Osteocyte (in vitro differentiated cells): ENCODE data around the gene MPP2. TPM values are rescaled to one million over a fixed set of nuclear protein-coding genes. Genes with fewer than 3 reads are reported as not detected.

Experiments
- DNase-seq: peaks from one replicate; pipeline ENCODE4 v3.0.0; 2021; ENCODE audit warnings: mixed read lengths; ENCODE audit not compliant: unreplicated experiment; ENCODE audit errors: extremely low spot score
- H3K27ac Mint-ChIP-seq: one replicate; pipeline ENCODE4 v1.8.0; 2021; ENCODE audit warnings: mild to moderate bottlenecking, mixed read lengths; ENCODE audit not compliant: unreplicated experiment
- H3K27me3 Mint-ChIP-seq: one replicate; pipeline ENCODE4 v1.8.0; 2021; ENCODE audit warnings: mixed read lengths; ENCODE audit not compliant: unreplicated experiment
- H3K36me3 Mint-ChIP-seq: one replicate; pipeline ENCODE4 v1.8.0; 2021; ENCODE audit warnings: mixed read lengths; ENCODE audit not compliant: unreplicated experiment
- H3K4me1 Mint-ChIP-seq: one replicate; pipeline ENCODE4 v1.8.0; 2021; ENCODE audit warnings: mixed read lengths; ENCODE audit not compliant: unreplicated experiment
- H3K4me3 Mint-ChIP-seq: one replicate; pipeline ENCODE4 v1.8.0; 2021; ENCODE audit warnings: mild to moderate bottlenecking, moderate library complexity, mixed read lengths; ENCODE audit not compliant: unreplicated experiment
- H3K9me3 Mint-ChIP-seq: one replicate; pipeline ENCODE4 v1.8.0; 2021; ENCODE audit warnings: mixed read lengths; ENCODE audit not compliant: unreplicated experiment
- total RNA-seq: library from RNA; stranded (reverse); gene quantifications from 2 replicates; pipeline ENCODE4 v1.2.1, GENCODE V29; 2021
- TF ChIP-seq, protein P1 (sequence below): fragments of 200-600 bp; sonication (generic); IDR thresholded peaks from 2 replicates; pipeline ENCODE4 v1.5.0; 2021; ENCODE audit warnings: antibody characterized with exemption, mild to moderate bottlenecking, moderate library complexity

Gene MPP2
- total RNA-seq, 1 donor from 2014 or later, result 3.5 TPM

GRCh38 chr17:43849116-43849515 lies 58.2 kb downstream of the MPP2 start:
- H3K27ac Mint-ChIP-seq, result no peak overlapping the region
- H3K4me3 Mint-ChIP-seq, result no peak overlapping the region
- H3K36me3 Mint-ChIP-seq, result no peaks in the 10 kb centered on the region
- no peaks in the 10 kb centered on the region for H3K9me3 Mint-ChIP-seq
- TF ChIP-seq, protein P1, sequence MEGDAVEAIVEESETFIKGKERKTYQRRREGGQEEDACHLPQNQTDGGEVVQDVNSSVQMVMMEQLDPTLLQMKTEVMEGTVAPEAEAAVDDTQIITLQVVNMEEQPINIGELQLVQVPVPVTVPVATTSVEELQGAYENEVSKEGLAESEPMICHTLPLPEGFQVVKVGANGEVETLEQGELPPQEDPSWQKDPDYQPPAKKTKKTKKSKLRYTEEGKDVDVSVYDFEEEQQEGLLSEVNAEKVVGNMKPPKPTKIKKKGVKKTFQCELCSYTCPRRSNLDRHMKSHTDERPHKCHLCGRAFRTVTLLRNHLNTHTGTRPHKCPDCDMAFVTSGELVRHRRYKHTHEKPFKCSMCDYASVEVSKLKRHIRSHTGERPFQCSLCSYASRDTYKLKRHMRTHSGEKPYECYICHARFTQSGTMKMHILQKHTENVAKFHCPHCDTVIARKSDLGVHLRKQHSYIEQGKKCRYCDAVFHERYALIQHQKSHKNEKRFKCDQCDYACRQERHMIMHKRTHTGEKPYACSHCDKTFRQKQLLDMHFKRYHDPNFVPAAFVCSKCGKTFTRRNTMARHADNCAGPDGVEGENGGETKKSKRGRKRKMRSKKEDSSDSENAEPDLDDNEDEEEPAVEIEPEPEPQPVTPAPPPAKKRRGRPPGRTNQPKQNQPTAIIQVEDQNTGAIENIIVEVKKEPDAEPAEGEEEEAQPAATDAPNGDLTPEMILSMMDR, result no peak
- H3K27me3 Mint-ChIP-seq, result peaks cover 28% of the 10 kb centered on the region
- no peak for DNase-seq
- H3K4me1 Mint-ChIP-seq, result no peaks in the 10 kb centered on the region

- Mint-ChIP-seq H3K9me3 (no peaks in the 10 kb centered on the region), H3K27me3 (peaks cover 23% of the 10 kb centered on the region), H3K36me3 (no peaks in the 10 kb centered on the region), H3K4me3 (no peak overlapping the region), H3K4me1 (no peaks in the 10 kb centered on the region), H3K27ac (no peak overlapping the region)
- TF ChIP-seq, protein P1, result no peak
- no peak for DNase-seq
Observed at GRCh38 chr17:43848601-43849000, 58.7 kb downstream of the MPP2 start.

GRCh38 chr17:43846963-43847371 lies 60.4 kb downstream of the MPP2 start, which contains the start of gene CD300LG:
Gene CD300LG (plus strand): TSS chr17:43847176. CDS start chr17:43847217, 41 bp downstream.
- H3K36me3 Mint-ChIP-seq, result no peaks in the 10 kb centered on the region
- TF ChIP-seq, protein P1, result no peak
- H3K4me3 Mint-ChIP-seq, result no peak within 1 kb of the TSS
- peaks cover 16% of the 10 kb centered on the region for H3K27me3 Mint-ChIP-seq
- no peaks in the 10 kb centered on the region for H3K9me3 Mint-ChIP-seq
- peaks cover 3% of the 10 kb centered on the region for H3K4me1 Mint-ChIP-seq
- DNase-seq, result no peak
- H3K27ac Mint-ChIP-seq, result no peak within 1 kb of the TSS

DNA sequence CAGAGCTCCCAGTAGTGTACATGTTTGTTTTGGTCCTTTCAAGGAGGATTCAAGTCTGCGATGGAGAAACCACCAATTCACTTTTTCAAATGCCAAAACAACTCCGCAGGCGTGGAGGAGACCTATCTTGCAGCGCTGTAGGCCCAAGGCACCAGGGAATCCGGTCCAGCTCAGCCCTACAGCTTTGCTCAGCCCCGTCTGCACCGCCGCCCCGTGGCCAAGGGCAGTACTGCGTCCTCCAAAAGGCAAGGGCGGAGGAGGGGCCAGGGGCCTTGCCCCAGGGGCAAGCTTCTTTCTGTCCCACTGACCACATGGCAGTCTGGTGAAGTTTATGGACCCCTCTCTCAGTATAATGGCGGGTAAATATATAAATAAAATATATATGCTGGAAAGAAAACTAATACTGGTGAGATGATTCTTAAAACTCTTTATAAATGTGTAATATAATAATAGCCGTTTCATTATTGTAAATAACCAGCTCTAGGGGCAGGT lies 61.1 kb downstream of the MPP2 start:
- peak; percentile 94 for DNase-seq
- no peak overlapping the region for H3K4me3 Mint-ChIP-seq
- H3K4me1 Mint-ChIP-seq, result peaks cover 6% of the 10 kb centered on the region
- no peaks in the 10 kb centered on the region for H3K36me3 Mint-ChIP-seq
- H3K27me3 Mint-ChIP-seq, result peaks cover 11% of the 10 kb centered on the region
- H3K27ac Mint-ChIP-seq, result no peak overlapping the region
- no peaks in the 10 kb centered on the region for H3K9me3 Mint-ChIP-seq
- TF ChIP-seq, protein P1, result peak; percentile 96

GRCh38 chr17:43845766-43846165 lies 61.6 kb downstream of the MPP2 start:
- H3K4me1 Mint-ChIP-seq, result peaks cover 11% of the 10 kb centered on the region
- no peak for DNase-seq
- H3K4me3 Mint-ChIP-seq, result no peak overlapping the region
- TF ChIP-seq, protein P1, result no peak
- H3K27me3 Mint-ChIP-seq, result peaks cover 9% of the 10 kb centered on the region
- no peak overlapping the region for H3K27ac Mint-ChIP-seq
- H3K36me3 Mint-ChIP-seq, result no peaks in the 10 kb centered on the region
- H3K9me3 Mint-ChIP-seq, result no peaks in the 10 kb centered on the region
